Measurements from ENCODE around the gene SAA2. TPM values are rescaled to one million over a fixed set of nuclear protein-coding genes. Genes with fewer than 3 reads are reported as not detected.

SAA2 gene
- total RNA-seq, 2 experiments from 2014 or later, result not detected

DNA sequence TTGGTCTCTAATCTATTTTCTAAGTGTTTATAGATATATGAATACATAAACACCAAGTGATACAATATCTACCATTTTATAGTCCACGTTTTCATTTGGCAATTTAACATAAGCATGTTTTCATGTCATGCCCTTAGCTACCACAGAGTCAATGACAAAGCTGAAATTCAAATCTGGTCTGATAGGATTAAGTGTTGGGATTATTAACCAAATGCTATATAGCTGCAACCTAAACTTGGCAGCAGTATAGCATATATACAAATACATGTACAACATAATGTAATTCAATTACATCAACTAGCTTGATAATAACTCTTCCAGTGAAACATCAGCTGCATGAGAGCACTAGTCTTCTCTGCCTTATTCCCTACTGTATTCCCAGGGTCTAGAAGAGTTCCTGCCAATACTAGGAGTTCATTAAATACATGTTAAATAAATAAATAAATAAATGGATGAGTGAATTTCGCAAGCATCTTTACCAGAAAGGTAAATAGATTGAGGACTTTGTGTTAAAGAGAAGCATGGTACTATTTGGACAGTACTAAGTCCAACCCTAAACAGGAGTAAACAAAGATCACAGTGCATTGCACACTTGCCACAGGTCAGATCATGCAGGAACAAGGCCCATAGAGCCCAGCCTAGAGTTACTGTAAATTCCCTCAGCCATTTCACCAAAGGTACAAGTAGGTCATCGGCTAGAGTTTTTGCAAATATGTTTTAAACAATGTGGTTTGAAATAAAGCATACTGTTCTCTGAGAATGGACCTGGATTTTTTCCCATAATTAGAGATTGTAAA is 24.7 kb downstream of the SAA2 start:
- DNase-seq (no peak), ATAC-seq (no peak)
- Mint-ChIP-seq H3K9me3 (no peaks in the 10 kb centered on the region), H3K27me3 (peaks cover 3% of the 10 kb centered on the region), H3K4me1 (ENCODE audit: low read depth) (no peaks in the 10 kb centered on the region), H3K4me3 (no peak overlapping the region), H3K27ac (no peak overlapping the region), H3K36me3 (ENCODE audit: low read depth) (no peaks in the 10 kb centered on the region)
- intact Hi-C loops (cut with micrococcal nuclease), result no loop called here
- TF ChIP-seq CTCF (IDR thresholded peaks at IDR 0.05), result no peak
- ChIA-PET CTCF (interaction anchor here (1.6 to 2.8 kb wide), 2 partner anchors 20 to 108 kb away, joined by 4 to 7 read pairs; no protein-coding TSS in a partner anchor), POLR2A (no interaction called here)

DNA sequence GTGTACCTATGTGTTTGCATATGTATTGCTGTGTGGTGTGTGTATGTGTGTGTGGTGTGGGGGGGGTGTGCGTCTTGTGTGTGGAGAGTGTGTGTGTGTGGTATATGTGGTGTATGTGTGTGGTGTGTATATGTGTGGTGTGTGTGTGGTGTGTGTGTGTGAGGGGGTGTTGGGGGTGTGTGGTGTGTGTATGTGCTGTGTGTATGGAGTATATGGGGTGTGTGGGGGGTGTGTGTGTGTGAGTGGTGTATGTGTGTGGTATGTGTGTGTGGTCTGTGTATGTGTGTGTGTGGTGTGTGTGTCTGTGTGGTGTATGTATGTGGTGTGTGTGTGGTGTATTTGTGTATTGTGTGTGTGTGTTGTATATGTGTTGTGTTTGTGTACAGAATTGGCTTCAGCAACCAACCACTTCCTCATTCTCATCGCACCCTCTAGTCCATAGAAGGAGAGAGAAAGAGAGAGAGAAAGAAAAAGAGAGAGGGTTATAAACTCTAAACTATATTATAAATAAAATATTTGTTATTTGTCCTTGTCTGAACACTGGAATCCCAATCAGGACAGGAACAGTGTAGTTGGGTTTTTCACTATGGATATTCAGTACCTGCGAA is 25.6 kb downstream of the SAA2 start:
- no peaks in the 10 kb centered on the region for H3K36me3 Mint-ChIP-seq (ENCODE audit: low read depth)
- ChIA-PET CTCF (interaction anchor here (2.8 kb wide), 1 partner anchor 19 kb away, joined by 7 read pairs; no protein-coding TSS in a partner anchor), POLR2A (no interaction called here)
- no peaks in the 10 kb centered on the region for H3K9me3 Mint-ChIP-seq
- H3K4me1 Mint-ChIP-seq (ENCODE audit: low read depth), result no peaks in the 10 kb centered on the region
- no peak overlapping the region for H3K27ac Mint-ChIP-seq
- H3K27me3 Mint-ChIP-seq, result peaks cover 7% of the 10 kb centered on the region
- TF ChIP-seq CTCF (IDR thresholded peaks at IDR 0.05), result no peak
- DNase-seq, result no peak
- no peak for ATAC-seq
- intact Hi-C loops (cut with micrococcal nuclease), result no loop called here
- H3K4me3 Mint-ChIP-seq, result no peak overlapping the region

- no peak for DNase-seq
- POLR2A ChIA-PET, result no interaction called here
- H3K4me1 Mint-ChIP-seq (ENCODE audit: low read depth), result no peaks in the 10 kb centered on the region
- no peak for ATAC-seq
- no peak for TF ChIP-seq CTCF (IDR thresholded peaks at IDR 0.05)
- no peaks in the 10 kb centered on the region for H3K36me3 Mint-ChIP-seq (ENCODE audit: low read depth)
- H3K27ac Mint-ChIP-seq, result no peak overlapping the region
- H3K4me3 Mint-ChIP-seq, result no peak overlapping the region
- CTCF ChIA-PET, result no interaction called here
- peaks cover 10% of the 10 kb centered on the region for H3K27me3 Mint-ChIP-seq
- intact Hi-C loops (cut with micrococcal nuclease), result no loop called here
- no peaks in the 10 kb centered on the region for H3K9me3 Mint-ChIP-seq
Observed at GRCh38 chr11:18221274-18221876, 27.1 kb downstream of the SAA2 start.

DNA sequence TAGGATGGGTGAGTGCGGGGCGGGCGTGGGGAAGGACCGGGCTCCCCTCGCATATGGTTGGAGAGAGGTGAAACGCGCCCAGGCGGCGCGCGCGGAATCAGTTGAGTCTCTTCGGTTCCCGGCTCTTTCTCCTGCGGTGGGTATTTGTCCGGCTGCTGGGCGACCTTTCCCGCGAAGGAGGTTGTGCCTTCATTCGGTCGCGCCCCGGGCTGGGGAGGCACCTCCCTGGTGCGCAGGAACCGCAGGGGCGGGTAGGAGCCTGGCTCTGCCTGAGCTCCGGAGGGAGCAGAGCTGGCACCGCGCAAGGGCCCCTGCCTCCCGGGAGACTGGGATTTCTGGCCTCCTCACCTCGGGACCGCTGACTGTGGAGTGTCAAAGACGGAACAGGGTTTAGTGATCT is 39.4 kb downstream of the SAA2 start:
- H3K27me3 Mint-ChIP-seq, result peaks cover 38% of the 10 kb centered on the region
- H3K36me3 Mint-ChIP-seq (ENCODE audit: low read depth), result no peaks in the 10 kb centered on the region
- ATAC-seq (no peak), DNase-seq (no peak)
- ChIA-PET POLR2A (no interaction called here), CTCF (no interaction called here)
- TF ChIP-seq CTCF (IDR thresholded peaks at IDR 0.05), result no peak
- no peaks in the 10 kb centered on the region for H3K9me3 Mint-ChIP-seq
- intact Hi-C loops (cut with micrococcal nuclease), result no loop called here
- H3K4me3 Mint-ChIP-seq, result no peak overlapping the region
- no peak overlapping the region for H3K27ac Mint-ChIP-seq
- no peaks in the 10 kb centered on the region for H3K4me1 Mint-ChIP-seq (ENCODE audit: low read depth)

GRCh38 chr11:18204771-18205170 is 43.7 kb downstream of the SAA2 start:
- Mint-ChIP-seq H3K4me3 (no peak overlapping the region), H3K36me3 (ENCODE audit: low read depth) (no peaks in the 10 kb centered on the region), H3K27ac (no peak overlapping the region), H3K9me3 (peaks cover 1% of the 10 kb centered on the region), H3K27me3 (peaks cover 42% of the 10 kb centered on the region), H3K4me1 (ENCODE audit: low read depth) (no peaks in the 10 kb centered on the region)
- POLR2A ChIA-PET, result no interaction called here
- TF ChIP-seq CTCF (IDR thresholded peaks at IDR 0.05), result no peak
- DNase-seq (no peak), ATAC-seq (no peak)
- CTCF ChIA-PET, result interaction anchor here (1.2 to 2.0 kb wide), 2 partner anchors 34 to 89 kb away, joined by 3 to 41 read pairs; no protein-coding TSS in a partner anchor
- intact Hi-C loops (cut with micrococcal nuclease), result no loop called here

Data from activated CD8-positive, alpha-beta T cell treated with anti-CD3 and anti-CD28 coated beads for 36 hours (primary cell).